ENCODE data around the gene SLX4IP.

SLX4IP gene

GRCh38 chr20:10665791-10666190 lies 230.7 kb downstream of the SLX4IP start:
- TF ChIP-seq ZBTB7A (IDR thresholded peaks at IDR 0.05; ENCODE audit: low read depth) (no peak), CREB1 (IDR thresholded peaks at IDR 0.05; ENCODE audit: low read depth) (no peak), NFIC (IDR thresholded peaks at IDR 0.05) (no peak), REST (IDR thresholded peaks at IDR 0.05; ENCODE audit: low read depth) (no peak), TAF1 (IDR thresholded peaks at IDR 0.05; ENCODE audit: low read depth) (no peak), TCF12 (IDR thresholded peaks at IDR 0.05; ENCODE audit: low read depth) (no peak), RAD21 (IDR thresholded peaks at IDR 0.05; ENCODE audit: low read depth) (no peak)
- TF ChIP-seq, protein P1, sequence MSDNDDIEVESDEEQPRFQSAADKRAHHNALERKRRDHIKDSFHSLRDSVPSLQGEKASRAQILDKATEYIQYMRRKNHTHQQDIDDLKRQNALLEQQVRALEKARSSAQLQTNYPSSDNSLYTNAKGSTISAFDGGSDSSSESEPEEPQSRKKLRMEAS (IDR thresholded peaks at IDR 0.05): no peak

- TF ChIP-seq EP300 (IDR thresholded peaks at IDR 0.05; ENCODE audit: borderline replicate concordance) (no peak), TCF12 (IDR thresholded peaks at IDR 0.05; ENCODE audit: low read depth) (no peak), ZBTB7A (IDR thresholded peaks at IDR 0.05; ENCODE audit: low read depth) (no peak), REST (IDR thresholded peaks at IDR 0.05; ENCODE audit: low read depth) (no peak), TEAD4 (IDR thresholded peaks at IDR 0.05) (no peak), EGR1 (IDR thresholded peaks at IDR 0.05) (no peak), TAF1 (IDR thresholded peaks at IDR 0.05; ENCODE audit: low read depth) (no peak), NFIC (IDR thresholded peaks at IDR 0.05) (no peak), YY1 (IDR thresholded peaks at IDR 0.05; ENCODE audit: low read depth) (no peak), CREB1 (IDR thresholded peaks at IDR 0.05; ENCODE audit: low read depth) (no peak), RAD21 (IDR thresholded peaks at IDR 0.05; ENCODE audit: low read depth) (no peak), FOXM1 (IDR thresholded peaks at IDR 0.05; ENCODE audit: borderline replicate concordance, low read depth) (no peak)
- TF ChIP-seq, protein P1 (IDR thresholded peaks at IDR 0.05): no peak
These were observed 231.3 kb downstream of the SLX4IP start for GRCh38 chr20:10666221-10667076.

DNA sequence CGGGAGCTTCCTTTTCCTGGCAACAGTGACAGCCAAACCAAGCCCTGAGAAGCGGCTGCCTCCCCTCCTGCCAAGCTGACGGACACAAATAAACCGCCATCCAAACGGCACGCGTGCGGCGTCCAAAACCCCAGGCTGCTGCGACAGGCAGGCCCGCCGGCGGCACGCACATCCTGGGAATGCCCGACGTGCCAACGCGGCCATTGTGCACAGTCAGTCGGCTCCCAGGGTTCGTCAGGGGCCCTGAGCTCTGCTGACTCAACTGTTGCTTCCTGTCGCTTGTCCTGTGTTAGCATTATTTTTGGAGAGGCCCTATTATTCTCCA lies 231.9 kb downstream of the SLX4IP start:
- TF ChIP-seq ZBTB7A (IDR thresholded peaks at IDR 0.05; ENCODE audit: low read depth): no peak
- TF ChIP-seq EP300 (IDR thresholded peaks at IDR 0.05; ENCODE audit: borderline replicate concordance): no peak
- no peak for TF ChIP-seq FOXM1 (IDR thresholded peaks at IDR 0.05; ENCODE audit: borderline replicate concordance, low read depth)
- TF ChIP-seq, protein P1 (IDR thresholded peaks at IDR 0.05): no peak

DNA sequence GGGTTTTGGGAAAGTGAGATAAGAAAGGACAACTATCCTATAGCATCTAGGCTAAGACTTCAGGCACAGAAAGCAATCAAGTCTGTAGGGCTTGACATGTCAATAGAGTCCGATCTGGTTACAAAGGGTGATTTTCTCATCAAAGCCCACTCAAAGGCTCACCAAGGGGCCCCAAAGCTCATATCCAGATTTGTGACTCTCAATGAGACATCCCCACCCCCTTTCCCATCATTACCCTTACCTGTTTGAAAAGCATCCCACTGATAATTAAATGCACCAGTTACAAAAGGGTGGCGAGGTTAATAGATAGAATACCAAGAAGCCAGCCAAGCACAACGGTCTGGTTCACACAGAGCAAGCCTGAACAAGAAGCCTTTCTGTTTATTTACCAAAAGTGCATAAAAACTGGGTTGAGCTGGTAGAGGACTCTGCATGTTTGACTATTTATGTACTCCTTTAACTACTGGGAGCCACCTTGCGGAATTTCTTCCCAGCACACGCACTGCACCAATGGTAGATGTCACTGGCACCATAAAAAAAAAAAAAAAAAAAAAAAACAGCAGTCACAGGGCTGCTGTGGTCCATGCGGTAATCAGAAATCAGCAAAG lies 232.6 kb downstream of the SLX4IP start:
- TF ChIP-seq TCF12 (IDR thresholded peaks at IDR 0.05; ENCODE audit: low read depth) (peak; percentile 37; the same call in 1 of the 2 replicates), TEAD4 (IDR thresholded peaks at IDR 0.05) (peak; percentile 72), FOXM1 (IDR thresholded peaks at IDR 0.05; ENCODE audit: borderline replicate concordance, low read depth) (no peak), EP300 (IDR thresholded peaks at IDR 0.05; ENCODE audit: borderline replicate concordance) (0 out of 2 replicates have a peak, but pooled peaks have one; percentile 20)
- TF ChIP-seq, protein P2, sequence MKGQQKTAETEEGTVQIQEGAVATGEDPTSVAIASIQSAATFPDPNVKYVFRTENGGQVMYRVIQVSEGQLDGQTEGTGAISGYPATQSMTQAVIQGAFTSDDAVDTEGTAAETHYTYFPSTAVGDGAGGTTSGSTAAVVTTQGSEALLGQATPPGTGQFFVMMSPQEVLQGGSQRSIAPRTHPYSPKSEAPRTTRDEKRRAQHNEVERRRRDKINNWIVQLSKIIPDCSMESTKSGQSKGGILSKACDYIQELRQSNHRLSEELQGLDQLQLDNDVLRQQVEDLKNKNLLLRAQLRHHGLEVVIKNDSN (IDR thresholded peaks at IDR 0.05): no peak
- TF ChIP-seq, protein P1 (IDR thresholded peaks at IDR 0.05): peak; percentile 14; the same call in 1 of the 2 replicates

DNA sequence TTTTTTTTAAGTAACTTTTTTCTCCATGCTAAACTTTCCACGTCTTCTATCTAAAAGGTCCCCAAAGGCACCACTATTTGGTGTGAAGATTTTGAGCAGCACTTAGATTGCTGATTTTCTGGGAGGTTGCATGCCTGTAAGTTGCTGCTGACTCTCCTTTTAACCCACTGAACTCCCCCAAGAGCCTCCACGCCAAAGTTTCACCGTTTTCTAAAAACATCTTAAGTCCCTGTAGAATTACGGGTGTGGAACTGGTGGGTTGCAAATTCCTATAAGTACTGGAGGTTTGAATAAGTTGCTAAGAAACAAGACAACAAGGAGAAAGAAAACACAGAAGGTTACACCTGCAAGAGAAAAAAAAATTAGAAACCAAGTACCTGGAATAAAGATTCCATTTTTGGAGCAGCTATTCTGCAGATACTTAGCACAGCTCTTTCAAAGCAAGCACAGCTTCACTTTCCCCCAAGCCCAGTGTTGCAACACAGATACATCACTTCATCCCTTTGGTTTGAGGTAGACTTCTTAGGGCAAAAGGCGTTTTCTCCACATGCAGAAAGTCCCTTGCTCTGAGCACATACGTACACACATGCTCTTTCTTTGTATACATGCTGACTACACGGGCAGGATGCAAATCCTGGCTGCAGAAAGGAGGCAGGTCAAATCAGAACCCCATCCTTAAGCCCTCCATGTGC lies 233.7 kb downstream of the SLX4IP start:
- no peak for TF ChIP-seq YY1 (IDR thresholded peaks at IDR 0.05; ENCODE audit: low read depth)
- no peak for TF ChIP-seq NFIC (IDR thresholded peaks at IDR 0.05)
- TF ChIP-seq FOXM1 (IDR thresholded peaks at IDR 0.05; ENCODE audit: borderline replicate concordance, low read depth): no peak
- TF ChIP-seq TEAD4 (IDR thresholded peaks at IDR 0.05): no peak
- no peak for TF ChIP-seq EGR1 (IDR thresholded peaks at IDR 0.05)
- TF ChIP-seq, protein P1 (IDR thresholded peaks at IDR 0.05): no peak
- TF ChIP-seq REST (IDR thresholded peaks at IDR 0.05; ENCODE audit: low read depth): no peak
- TF ChIP-seq ZBTB7A (IDR thresholded peaks at IDR 0.05; ENCODE audit: low read depth): no peak
- no peak for TF ChIP-seq TAF1 (IDR thresholded peaks at IDR 0.05; ENCODE audit: low read depth)
- TF ChIP-seq RAD21 (IDR thresholded peaks at IDR 0.05; ENCODE audit: low read depth): no peak
- TF ChIP-seq TCF12 (IDR thresholded peaks at IDR 0.05; ENCODE audit: low read depth): no peak
- TF ChIP-seq, protein P2 (IDR thresholded peaks at IDR 0.05): no peak
- no peak for TF ChIP-seq CEBPB (IDR thresholded peaks at IDR 0.05)
- TF ChIP-seq CREB1 (IDR thresholded peaks at IDR 0.05; ENCODE audit: low read depth): no peak
